Liver (tissue), 3 donors: ENCODE data around the gene MRPL42.

ENCODE experiments used
- CTCF ChIP-seq: fragments of 150-350 bp; IDR thresholded peaks from 2 replicates; pipeline ENCODE4 v1.5.1; 2017; ENCODE audit warnings: improper control_type of control experiment, low read depth, low read length; ENCODE audit not compliant: missing input control
- EGR1 ChIP-seq, 2 donors: IDR thresholded peaks; 2 replicates each; pipeline ENCODE4 v1.6.1; 2016 to 2018; ENCODE audit warnings: antibody characterized with exemption in 2 of 2, low read depth in 2 of 2
- GABPA ChIP-seq, 2 donors: IDR thresholded peaks in 1 of 2; conservative IDR thresholded peaks in 1 of 2; 2 replicates each; pipeline ENCODE4 v1.6.1; 2016; ENCODE audit warnings: antibody characterized with exemption in 2 of 2, mild to moderate bottlenecking in 1 of 2, moderate library complexity in 1 of 2
- JUND ChIP-seq, 2 donors: IDR thresholded peaks; 2 replicates each; pipeline ENCODE4 v1.6.1; 2016; ENCODE audit warnings: antibody characterized with exemption in 2 of 2
- RAD21 ChIP-seq, 2 donors: IDR thresholded peaks; 2 replicates each; pipeline ENCODE4 v1.6.1; 2016; ENCODE audit warnings: antibody characterized with exemption in 2 of 2, mild to moderate bottlenecking in 2 of 2
- RXRA ChIP-seq, 2 donors: IDR thresholded peaks; 2 replicates each; pipeline ENCODE4 v1.6.1; 2017 to 2018; ENCODE audit warnings: antibody characterized with exemption in 2 of 2, mild to moderate bottlenecking in 1 of 2
- SP1 ChIP-seq: IDR thresholded peaks from 2 replicates; pipeline ENCODE4 v1.6.1; 2018; ENCODE audit warnings: antibody characterized with exemption, mild to moderate bottlenecking
- YY1 ChIP-seq: IDR thresholded peaks from 2 replicates; pipeline ENCODE4 v1.6.1; 2016; ENCODE audit warnings: antibody characterized with exemption, mild to moderate bottlenecking
- TF ChIP-seq, protein P1 (sequence below): IDR thresholded peaks from 2 replicates; pipeline ENCODE4 v1.6.1; 2016; ENCODE audit warnings: antibody characterized with exemption
- TF ChIP-seq, protein P2 (sequence below): IDR thresholded peaks from 2 replicates; pipeline ENCODE4 v1.6.1; 2016; ENCODE audit warnings: antibody characterized with exemption
- donor health status: healthy.
- donor health status: healthy.

GRCh38 chr12:93565760-93566159 lies 98.4 kb downstream of the MRPL42 start:
- TF ChIP-seq CTCF (no peak), JUND (IDR thresholded peaks at IDR 0.05) (no peak), GABPA (IDR thresholded peaks at IDR 0.05 in 1 of 2, conservative IDR thresholded peaks at IDR 0.05 in 1 of 2) (no peak), EGR1 (IDR thresholded peaks at IDR 0.05; ENCODE audit: low read depth in 2 of 2) (no peak), RXRA (IDR thresholded peaks at IDR 0.05) (no peak), YY1 (no peak), SP1 (no peak), RAD21 (IDR thresholded peaks at IDR 0.05) (no peak)
- TF ChIP-seq, protein P1, sequence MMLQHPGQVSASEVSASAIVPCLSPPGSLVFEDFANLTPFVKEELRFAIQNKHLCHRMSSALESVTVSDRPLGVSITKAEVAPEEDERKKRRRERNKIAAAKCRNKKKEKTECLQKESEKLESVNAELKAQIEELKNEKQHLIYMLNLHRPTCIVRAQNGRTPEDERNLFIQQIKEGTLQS = no peak
- TF ChIP-seq, protein P2, sequence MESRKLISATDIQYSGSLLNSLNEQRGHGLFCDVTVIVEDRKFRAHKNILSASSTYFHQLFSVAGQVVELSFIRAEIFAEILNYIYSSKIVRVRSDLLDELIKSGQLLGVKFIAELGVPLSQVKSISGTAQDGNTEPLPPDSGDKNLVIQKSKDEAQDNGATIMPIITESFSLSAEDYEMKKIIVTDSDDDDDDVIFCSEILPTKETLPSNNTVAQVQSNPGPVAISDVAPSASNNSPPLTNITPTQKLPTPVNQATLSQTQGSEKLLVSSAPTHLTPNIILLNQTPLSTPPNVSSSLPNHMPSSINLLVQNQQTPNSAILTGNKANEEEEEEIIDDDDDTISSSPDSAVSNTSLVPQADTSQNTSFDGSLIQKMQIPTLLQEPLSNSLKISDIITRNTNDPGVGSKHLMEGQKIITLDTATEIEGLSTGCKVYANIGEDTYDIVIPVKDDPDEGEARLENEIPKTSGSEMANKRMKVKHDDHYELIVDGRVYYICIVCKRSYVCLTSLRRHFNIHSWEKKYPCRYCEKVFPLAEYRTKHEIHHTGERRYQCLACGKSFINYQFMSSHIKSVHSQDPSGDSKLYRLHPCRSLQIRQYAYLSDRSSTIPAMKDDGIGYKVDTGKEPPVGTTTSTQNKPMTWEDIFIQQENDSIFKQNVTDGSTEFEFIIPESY = no peak
